ENCODE data around the gene ANKRD30A.
"Not testable (repeated sequence)": the region's sequence is repeated elsewhere in the genome, so short reads cannot be mapped to it uniquely, and the experiment has no call there.

Gene ANKRD30A, protein sequence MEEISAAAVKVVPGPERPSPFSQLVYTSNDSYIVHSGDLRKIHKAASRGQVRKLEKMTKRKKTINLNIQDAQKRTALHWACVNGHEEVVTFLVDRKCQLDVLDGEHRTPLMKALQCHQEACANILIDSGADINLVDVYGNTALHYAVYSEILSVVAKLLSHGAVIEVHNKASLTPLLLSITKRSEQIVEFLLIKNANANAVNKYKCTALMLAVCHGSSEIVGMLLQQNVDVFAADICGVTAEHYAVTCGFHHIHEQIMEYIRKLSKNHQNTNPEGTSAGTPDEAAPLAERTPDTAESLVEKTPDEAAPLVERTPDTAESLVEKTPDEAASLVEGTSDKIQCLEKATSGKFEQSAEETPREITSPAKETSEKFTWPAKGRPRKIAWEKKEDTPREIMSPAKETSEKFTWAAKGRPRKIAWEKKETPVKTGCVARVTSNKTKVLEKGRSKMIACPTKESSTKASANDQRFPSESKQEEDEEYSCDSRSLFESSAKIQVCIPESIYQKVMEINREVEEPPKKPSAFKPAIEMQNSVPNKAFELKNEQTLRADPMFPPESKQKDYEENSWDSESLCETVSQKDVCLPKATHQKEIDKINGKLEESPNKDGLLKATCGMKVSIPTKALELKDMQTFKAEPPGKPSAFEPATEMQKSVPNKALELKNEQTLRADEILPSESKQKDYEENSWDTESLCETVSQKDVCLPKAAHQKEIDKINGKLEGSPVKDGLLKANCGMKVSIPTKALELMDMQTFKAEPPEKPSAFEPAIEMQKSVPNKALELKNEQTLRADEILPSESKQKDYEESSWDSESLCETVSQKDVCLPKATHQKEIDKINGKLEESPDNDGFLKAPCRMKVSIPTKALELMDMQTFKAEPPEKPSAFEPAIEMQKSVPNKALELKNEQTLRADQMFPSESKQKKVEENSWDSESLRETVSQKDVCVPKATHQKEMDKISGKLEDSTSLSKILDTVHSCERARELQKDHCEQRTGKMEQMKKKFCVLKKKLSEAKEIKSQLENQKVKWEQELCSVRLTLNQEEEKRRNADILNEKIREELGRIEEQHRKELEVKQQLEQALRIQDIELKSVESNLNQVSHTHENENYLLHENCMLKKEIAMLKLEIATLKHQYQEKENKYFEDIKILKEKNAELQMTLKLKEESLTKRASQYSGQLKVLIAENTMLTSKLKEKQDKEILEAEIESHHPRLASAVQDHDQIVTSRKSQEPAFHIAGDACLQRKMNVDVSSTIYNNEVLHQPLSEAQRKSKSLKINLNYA (N-terminal part only)

DNA sequence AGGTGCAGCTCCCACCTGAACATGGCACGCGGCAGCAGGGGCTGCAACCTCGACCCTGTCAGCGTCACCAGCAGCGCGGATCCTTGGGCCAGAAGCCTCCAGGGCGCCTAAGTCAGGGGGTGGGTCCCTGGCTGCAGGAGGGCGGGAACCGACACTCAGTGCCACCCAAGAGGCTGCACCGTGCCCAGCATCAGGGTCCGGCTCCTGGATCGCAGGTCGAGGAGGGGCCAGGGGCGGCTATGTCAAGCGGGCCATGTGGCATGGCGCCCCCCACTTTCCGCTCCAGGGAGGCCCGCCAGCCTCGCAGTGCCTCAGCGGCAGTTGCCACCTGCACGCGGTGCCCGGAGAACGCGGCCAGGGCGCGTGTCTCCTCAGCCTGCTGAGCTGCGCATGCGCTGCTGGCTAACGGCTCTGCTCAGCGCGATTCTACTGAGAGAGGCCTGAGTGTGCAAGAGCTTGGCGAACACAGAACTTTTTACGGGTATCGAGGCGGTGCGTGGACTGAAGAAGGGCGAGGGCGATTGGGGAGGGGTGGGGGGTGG, at the start of gene ANKRD30A:
Gene ANKRD30A (plus strand): TSS at position 408 of the 542 bp plus-strand sequence. CDS start 190 bp downstream, outside the sequence.
- DNase-seq (ENCODE audit: low read depth): no peak
- no peak within 1 kb of the TSS for H3K4me3 ChIP-seq (ENCODE audit: low read length)
- TF ChIP-seq, protein P1, sequence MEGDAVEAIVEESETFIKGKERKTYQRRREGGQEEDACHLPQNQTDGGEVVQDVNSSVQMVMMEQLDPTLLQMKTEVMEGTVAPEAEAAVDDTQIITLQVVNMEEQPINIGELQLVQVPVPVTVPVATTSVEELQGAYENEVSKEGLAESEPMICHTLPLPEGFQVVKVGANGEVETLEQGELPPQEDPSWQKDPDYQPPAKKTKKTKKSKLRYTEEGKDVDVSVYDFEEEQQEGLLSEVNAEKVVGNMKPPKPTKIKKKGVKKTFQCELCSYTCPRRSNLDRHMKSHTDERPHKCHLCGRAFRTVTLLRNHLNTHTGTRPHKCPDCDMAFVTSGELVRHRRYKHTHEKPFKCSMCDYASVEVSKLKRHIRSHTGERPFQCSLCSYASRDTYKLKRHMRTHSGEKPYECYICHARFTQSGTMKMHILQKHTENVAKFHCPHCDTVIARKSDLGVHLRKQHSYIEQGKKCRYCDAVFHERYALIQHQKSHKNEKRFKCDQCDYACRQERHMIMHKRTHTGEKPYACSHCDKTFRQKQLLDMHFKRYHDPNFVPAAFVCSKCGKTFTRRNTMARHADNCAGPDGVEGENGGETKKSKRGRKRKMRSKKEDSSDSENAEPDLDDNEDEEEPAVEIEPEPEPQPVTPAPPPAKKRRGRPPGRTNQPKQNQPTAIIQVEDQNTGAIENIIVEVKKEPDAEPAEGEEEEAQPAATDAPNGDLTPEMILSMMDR (conservative IDR thresholded peaks at IDR 0.05; ENCODE audit: low read length): no peak

DNA sequence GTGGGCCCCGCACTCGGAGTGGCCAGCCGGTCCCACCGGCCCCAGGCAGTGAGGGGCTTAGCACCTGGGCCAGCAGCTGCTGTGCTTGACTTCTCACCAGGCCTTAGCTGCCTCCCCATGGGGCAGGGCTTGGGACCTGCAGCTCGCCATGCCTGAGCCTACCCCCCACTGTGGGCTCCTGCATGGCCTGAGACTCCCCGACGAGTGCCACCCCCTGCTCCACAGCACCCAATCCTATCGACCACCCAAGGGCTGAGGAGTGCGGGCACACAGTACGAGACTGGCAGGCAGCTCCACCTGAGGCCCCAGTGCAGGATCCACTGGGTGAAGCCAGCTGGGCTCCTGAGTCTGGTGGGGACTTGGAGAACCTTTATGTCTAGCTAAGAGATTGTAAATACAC, 49.3 kb upstream of the ANKRD30A start:
- H3K4me3 ChIP-seq (ENCODE audit: low read length); DNase-seq (ENCODE audit: low read depth): not testable (repeated sequence)

DNA sequence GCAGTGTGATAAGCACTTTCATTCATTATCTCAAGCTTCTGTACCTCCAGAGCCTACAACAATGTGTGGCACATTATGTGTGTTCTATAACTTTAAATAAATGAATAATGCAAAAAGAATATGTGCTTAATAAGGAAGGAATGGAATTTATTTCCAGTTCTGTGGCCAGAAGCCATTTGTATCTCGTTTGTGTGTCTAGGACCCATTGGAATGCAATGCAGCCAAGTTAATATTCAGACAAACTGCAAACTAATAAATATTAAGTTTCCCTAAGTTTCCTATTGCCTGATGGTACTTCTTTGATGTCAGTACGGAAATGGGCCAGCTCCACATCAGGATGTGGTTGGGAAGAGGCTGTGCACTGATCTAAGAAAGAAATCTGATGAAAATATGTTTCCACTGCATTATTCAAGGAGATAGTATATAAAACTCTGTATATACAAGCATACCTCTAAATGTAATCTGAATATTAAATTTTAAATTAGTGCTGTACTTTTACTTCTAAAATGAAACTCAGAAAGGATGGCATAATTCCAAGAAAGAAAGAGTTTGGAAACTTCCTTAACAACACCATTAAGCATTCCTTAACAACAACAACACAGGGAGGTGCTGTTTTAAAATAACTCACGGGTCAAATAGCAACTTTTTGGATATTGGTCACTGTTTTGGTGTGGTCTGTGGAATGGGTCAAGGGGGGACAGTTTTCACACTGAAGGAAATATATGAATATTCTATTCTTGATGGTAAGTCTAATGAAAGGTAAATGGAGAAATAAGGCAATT, 29.4 kb upstream of the ANKRD30A start:
- no peak for DNase-seq (ENCODE audit: low read depth)
- no peak overlapping the region for H3K4me3 ChIP-seq (ENCODE audit: low read length)
- TF ChIP-seq, protein P1 (conservative IDR thresholded peaks at IDR 0.05; ENCODE audit: low read length): no peak

DNA sequence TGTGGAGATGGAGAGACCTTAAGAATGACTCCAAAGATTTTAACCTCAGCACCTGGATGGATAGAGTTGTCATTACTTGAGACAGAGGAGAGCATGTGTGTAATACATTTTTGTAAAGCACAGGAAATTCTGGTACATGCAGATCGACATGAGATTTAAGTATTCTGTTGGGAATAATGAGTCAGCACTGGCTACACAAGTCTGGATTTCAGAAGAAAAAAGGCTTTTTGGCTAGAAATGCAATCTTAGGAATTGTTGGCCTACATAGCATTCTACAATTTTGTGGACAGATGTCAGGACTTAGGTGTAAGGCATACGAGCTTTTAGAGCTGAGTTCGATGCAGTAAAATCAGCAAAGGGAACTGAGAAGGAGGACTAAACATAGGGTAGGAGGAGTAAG, 24.1 kb upstream of the ANKRD30A start:
- no peak for DNase-seq (ENCODE audit: low read depth)
- TF ChIP-seq, protein P1 (conservative IDR thresholded peaks at IDR 0.05; ENCODE audit: low read length): no peak
- H3K4me3 ChIP-seq (ENCODE audit: low read length): no peak overlapping the region

DNA sequence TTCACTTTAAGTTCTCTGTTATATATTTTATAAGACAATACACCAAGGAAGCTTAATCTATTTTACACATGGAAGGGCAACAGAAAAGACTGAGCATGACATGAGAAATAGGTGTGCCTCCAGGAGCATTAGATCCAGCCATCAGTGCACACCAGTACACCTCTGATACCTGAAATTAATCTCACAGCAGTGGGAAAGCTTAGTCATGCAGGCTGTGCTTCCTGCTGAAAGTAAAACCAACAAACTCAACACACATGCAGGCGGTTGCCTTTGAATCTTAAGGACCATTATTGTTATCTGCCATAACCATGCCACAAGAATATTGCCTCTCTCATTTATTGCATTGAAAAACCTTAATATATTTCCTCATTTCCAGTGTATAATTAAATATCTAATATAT, 16.4 kb upstream of the ANKRD30A start:
- TF ChIP-seq, protein P1 (conservative IDR thresholded peaks at IDR 0.05; ENCODE audit: low read length): no peak
- no peak for DNase-seq (ENCODE audit: low read depth)
- H3K4me3 ChIP-seq (ENCODE audit: low read length): no peak overlapping the region

DNA sequence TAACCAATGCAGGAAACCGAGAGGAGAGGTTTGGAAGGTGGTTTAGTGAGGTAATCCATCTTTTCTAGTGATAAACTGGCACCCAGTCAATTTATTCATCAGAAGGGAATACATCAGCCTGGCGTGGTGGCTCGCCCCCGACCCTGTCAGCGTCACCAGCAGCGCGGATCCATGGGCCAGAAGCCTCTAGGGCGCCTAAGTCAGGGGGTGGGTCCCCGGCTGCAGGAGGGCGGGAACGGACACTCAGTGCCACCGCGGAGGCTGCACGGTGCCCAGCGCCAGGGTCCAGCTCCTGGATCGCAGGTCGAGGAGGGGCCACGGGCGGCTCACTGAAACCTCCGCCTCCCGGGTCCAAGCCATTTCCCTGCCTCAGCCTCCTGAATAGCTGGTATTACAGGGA, 866 bp upstream of the ANKRD30A start:
- H3K4me3 ChIP-seq (ENCODE audit: low read length): no peak overlapping the region
- TF ChIP-seq, protein P1 (conservative IDR thresholded peaks at IDR 0.05; ENCODE audit: low read length): no peak
- no peak for DNase-seq (ENCODE audit: low read depth)

All from AG10803 (cell line).